ENCODE data around the gene OR4K15. TPM values are rescaled to one million over a fixed set of nuclear protein-coding genes. Genes with fewer than 3 reads are reported as not detected.
"Not testable (repeated sequence)": the region's sequence is repeated elsewhere in the genome, so short reads cannot be mapped to it uniquely, and the experiment has no call there.

OR4K15 gene
- total RNA-seq, 1 experiment from 2014 or later, result not detected

- H3K9me3 ChIP-seq (ENCODE audit: control insufficient read depth in 1 of 2, insufficient read depth in 1 of 2, low read depth in 1 of 2, low read length in 2 of 2); H3K4me2 ChIP-seq (ENCODE audit: low read length); DNase-seq (ENCODE audit: low read depth, low spot score); H3K27me3 ChIP-seq (ENCODE audit: insufficient read depth, low read length); H3K79me2 ChIP-seq (ENCODE audit: insufficient read depth, low read length); ATAC-seq; H3K9ac ChIP-seq (ENCODE audit: low read length); POLR2A ChIA-PET; H3K9me2 ChIP-seq (ENCODE audit: insufficient read depth); H3K36me3 ChIP-seq (ENCODE audit: control insufficient read depth in 1 of 2, insufficient read depth in 2 of 2, low read length in 2 of 2); BruUV-seq (replicated peaks); H3K27ac ChIP-seq (ENCODE audit: low read depth, low read length); H3K4me1 ChIP-seq (ENCODE audit: control insufficient read depth in 1 of 2, insufficient read depth in 2 of 2, low read length in 2 of 2); RAD21 ChIA-PET (ENCODE audit: low non-redundant PET in 1 of 2, low total read pairs in 2 of 2, uncharacterized antibody in 2 of 2, unreplicated experiment in 2 of 2); H4K20me1 ChIP-seq (ENCODE audit: insufficient read depth); CTCF ChIA-PET; H2AFZ ChIP-seq (ENCODE audit: low read depth, low read length, poor library complexity, severe bottlenecking); H3K4me3 ChIP-seq (replicated peaks in 1 of 2; ENCODE audit: low read depth in 1 of 2, low read length in 2 of 2): not testable (repeated sequence)
- intact Hi-C loops (cut with micrococcal nuclease), result loop anchor here (10.0 kb wide), 1 partner anchor 45 kb away; the partner anchor contains the start of gene OR4K14
Measured at GRCh38 chr14:19969735-19970134, 5.7 kb upstream of the OR4K15 start.

- ChIA-PET POLR2A (no interaction called here), CTCF (no interaction called here), RAD21 (ENCODE audit: low non-redundant PET in 1 of 2, low total read pairs in 2 of 2, uncharacterized antibody in 2 of 2, unreplicated experiment in 2 of 2) (no interaction called here)
- Histone ChIP-seq H3K4me2 (ENCODE audit: low read length) (no peak overlapping the region), H4K20me1 (ENCODE audit: insufficient read depth) (no peaks in the 10 kb centered on the region), H3K4me1 (ENCODE audit: control insufficient read depth in 1 of 2, insufficient read depth in 2 of 2, low read length in 2 of 2) (no peaks in the 10 kb centered on the region), H3K27ac (ENCODE audit: low read depth, low read length) (no peak overlapping the region), H3K36me3 (ENCODE audit: control insufficient read depth in 1 of 2, insufficient read depth in 2 of 2, low read length in 2 of 2) (no peaks in the 10 kb centered on the region), H3K9me2 (ENCODE audit: insufficient read depth) (no peaks in the 10 kb centered on the region), H3K79me2 (ENCODE audit: insufficient read depth, low read length) (no peaks in the 10 kb centered on the region), H3K27me3 (ENCODE audit: insufficient read depth, low read length) (no peaks in the 10 kb centered on the region), H3K4me3 (replicated peaks in 1 of 2; ENCODE audit: low read depth in 1 of 2, low read length in 2 of 2) (no peak overlapping the region), H2AFZ (ENCODE audit: low read depth, low read length, poor library complexity, severe bottlenecking) (no peak overlapping the region), H3K9me3 (ENCODE audit: control insufficient read depth in 1 of 2, insufficient read depth in 1 of 2, low read depth in 1 of 2, low read length in 2 of 2) (no peaks in the 10 kb centered on the region), H3K9ac (ENCODE audit: low read length) (no peak overlapping the region)
- no TSS peak for BruUV-seq (replicated peaks)
- intact Hi-C loops (cut with micrococcal nuclease), result no loop called here
- no peak for ATAC-seq
- TF ChIP-seq SIN3A (IDR thresholded peaks at IDR 0.05; ENCODE audit: low read depth) (no peak), EZH2 (IDR thresholded peaks at IDR 0.05) (no peak), CBX3 (IDR thresholded peaks at IDR 0.05; ENCODE audit: low read depth) (no peak), EGR1 (IDR thresholded peaks at IDR 0.05; ENCODE audit: low read depth) (no peak), SP1 (IDR thresholded peaks at IDR 0.05; ENCODE audit: low read depth) (no peak), POLR2AphosphoS5 (IDR thresholded peaks at IDR 0.05; ENCODE audit: low read depth, low read length) (no peak), ELF1 (IDR thresholded peaks at IDR 0.05; ENCODE audit: borderline replicate concordance, low read depth) (no peak), POLR2A (IDR thresholded peaks at IDR 0.05; ENCODE audit: borderline replicate concordance, extremely low read depth, insufficient read depth, insufficient read length) (no peak)
- DNase-seq (ENCODE audit: low read depth, low spot score), result no peak
Measured at GRCh38 chr14:19974844-19975243, 547 bp upstream of the OR4K15 start.
